Measurements from ENCODE around the gene FLT3. TPM values are rescaled to one million over a fixed set of nuclear protein-coding genes. Genes with fewer than 3 reads are reported as not detected.
"Not testable (repeated sequence)": the region's sequence is repeated elsewhere in the genome, so short reads cannot be mapped to it uniquely, and the experiment has no call there.

The FLT3 gene
- polyA plus RNA-seq, 3 donors, result 0.21 to 0.37 (median 0.22) TPM

DNA sequence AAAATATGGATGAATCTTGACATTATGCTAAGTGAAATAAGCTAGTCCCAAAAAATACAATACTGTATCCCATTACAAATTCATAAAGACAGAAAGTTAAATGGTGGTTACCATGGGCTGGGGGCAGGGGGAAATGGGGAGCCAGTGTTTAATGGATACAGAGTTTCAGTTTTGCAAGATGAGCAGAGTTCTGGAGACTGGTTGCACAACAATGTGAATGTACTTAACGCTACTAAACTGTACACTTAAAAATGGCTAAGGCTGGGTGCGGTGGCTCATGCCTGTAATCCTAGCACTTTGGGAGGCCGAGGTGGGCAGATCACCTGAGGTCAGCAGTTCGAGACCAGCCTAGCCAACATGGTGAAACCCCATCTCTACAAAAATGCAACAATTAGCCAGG lies 1.5 kb upstream of the FLT3 start:
- DNase-seq, result not testable (repeated sequence)

GRCh38 chr13:28099396-28100149 lies 803 bp downstream of the FLT3 start:
- no peak for DNase-seq

GRCh38 chr13:28097503-28097902 lies 2.9 kb downstream of the FLT3 start:
- DNase-seq, result no peak

- no peak for DNase-seq
These were observed 6.1 kb downstream of the FLT3 start for GRCh38 chr13:28094306-28094705.

DNA sequence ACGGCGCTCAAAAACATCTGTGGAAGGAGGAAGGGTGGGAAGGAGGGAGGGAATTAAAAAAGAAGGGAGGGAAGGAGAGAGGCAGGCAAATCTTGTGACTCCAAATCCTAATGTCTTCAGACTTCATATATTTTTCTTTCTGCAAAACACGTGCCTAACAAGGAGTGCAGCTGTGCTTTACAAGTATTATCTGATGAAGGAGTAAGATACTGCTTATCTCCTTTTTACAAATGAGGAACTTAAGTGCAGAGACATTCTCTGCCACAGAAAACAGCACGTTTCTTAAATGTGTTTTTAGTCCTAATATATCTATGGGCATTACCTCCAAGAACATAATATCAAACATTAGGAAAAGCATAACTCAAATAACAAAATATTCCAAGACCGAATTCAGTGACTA lies 6.5 kb downstream of the FLT3 start:
- no peak for DNase-seq

DNA sequence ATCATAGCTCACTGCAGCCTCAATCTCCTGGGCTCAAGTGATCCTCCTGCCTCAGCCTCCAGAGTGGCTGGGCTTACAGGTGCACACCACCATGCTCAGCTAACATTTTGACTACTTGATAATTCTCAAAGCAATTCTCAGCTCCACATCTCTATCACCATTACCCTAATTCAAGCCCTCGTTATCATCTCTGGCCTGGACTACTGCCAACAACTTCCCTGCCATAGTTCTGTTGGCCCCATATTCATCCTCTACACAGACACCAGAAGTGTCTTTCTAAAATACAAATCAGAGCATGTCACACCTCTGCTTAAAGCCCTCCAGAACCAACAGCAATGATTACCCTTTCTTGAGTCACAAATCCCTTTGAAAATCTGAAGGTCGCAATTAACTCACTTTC lies 7.9 kb downstream of the FLT3 start:
- no peak for DNase-seq

- no peak for DNase-seq
These were observed 11.3 kb downstream of the FLT3 start for GRCh38 chr13:28089065-28089464.

DNA sequence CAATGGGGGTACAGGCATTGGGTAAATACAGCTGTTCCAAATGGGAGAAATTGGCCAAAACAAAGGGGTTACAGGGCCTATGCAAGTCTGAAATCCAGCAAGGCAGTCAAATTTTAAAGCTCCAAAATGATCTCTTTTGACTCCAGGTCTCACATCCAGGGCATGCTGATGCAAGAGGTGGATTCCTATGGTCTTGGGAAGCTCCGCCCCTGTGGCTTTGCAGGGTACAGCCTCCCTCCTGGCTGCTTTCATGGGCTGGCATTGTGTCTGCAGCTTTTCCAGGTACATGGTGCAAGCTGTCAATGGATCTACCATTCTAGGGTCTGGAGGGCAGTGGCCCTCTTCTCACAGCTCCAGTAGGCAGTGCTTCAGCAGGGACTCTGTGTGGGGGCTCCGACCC lies 22.6 kb downstream of the FLT3 start:
- not testable (repeated sequence) for DNase-seq

GRCh38 chr13:28077231-28077630 lies 23.1 kb downstream of the FLT3 start:
- no peak for DNase-seq

- DNase-seq, result no peak
These were observed 29.0 kb downstream of the FLT3 start for GRCh38 chr13:28071424-28071823.

GRCh38 chr13:28067491-28067890 lies 32.9 kb downstream of the FLT3 start:
- DNase-seq, result no peak

GRCh38 chr13:28058866-28059613 lies 41.3 kb downstream of the FLT3 start:
- DNase-seq, result no peak

DNA sequence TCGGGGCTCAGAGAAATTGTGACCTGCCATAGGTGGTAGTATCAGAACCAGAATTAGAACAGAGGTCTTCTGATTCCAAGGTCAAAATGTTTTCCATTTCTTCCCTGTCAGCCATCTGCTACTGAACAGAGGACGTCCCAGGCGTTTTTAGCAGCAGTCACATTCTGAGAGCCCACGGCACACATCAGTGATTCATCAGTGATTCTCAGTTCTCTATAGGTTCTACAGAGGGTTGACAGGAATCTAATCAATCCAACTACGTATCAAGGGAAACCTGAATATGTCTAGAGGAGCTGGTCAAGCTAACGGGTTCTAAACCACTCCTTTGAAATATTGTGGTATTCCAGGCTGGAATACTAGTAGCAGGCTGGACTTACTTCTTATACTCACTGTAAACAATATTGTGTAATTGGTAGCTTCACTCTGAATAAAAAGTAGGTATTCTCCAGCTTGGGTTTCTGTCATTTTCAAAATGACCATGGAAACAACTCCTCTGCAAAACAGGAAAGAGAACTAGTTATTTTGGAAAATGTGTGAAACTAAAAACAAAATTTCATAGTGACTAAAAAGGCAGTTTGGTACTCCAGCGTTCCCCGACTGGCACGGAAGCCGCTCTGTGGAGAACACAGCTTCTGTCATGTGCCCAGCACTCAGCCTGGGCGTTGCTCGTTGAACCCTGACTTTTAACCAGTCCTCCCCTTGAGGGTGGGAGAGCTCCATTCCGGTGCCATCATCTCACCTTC lies 43.2 kb downstream of the FLT3 start:
- no peak for DNase-seq

DNA sequence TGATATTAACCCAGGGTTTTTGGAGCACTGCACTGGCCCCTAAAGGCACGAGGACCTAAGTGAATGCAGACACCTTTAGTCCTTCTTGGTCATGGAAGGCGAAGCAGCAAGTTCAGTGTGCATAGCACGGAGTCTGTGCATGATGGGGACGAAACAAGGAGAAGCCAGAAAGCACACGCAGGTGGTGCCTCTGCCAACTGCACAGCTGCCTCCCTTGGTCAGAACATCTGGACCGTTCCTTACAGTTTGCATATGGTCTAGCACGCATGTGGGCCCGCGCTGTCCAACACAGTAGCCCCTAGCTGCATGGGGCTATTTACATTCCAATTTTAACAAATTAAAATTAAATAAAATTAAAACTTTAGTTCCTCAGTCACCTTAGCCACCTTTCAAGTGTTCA lies 44.0 kb downstream of the FLT3 start:
- DNase-seq, result no peak

DNA sequence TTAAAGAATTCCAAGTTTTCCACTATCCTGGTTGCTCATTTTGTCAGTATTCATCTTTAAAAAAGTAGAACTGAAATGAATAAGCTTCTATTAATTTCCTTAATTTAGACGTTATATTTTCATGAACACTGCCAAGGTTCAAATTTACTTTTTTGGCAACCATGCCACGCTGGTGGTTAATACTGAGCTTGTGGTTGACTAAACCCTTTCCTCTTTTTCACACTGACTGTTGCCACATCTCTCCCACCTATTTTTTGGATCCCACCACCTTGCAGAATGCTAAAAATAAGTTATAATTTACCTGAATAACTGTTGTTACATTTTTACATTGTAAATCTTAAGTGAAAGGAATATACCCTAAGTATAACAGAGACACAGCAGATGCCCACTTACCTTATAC lies 45.0 kb downstream of the FLT3 start:
- no peak for DNase-seq

DNA sequence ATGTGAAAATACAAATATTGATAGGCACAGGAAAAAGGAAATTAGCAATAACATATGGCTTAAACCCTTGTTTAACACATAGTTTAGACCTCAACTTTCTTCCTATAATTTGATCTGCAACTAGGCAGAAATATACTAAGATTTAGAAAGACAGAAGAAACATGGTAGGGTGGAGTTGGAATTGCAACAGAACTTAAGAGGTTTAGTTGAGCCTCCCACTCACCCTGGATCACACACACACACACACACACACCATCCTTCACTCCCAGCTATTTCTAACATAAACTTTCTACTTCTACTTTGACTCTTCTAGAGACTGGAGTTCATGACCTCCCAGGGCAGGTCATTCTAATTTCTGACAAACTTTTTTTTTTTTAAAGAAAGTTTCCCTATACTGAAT lies 47.4 kb downstream of the FLT3 start:
- DNase-seq, result no peak

- no peak for DNase-seq
These were observed 50.2 kb downstream of the FLT3 start for GRCh38 chr13:28049880-28050875.

- no peak for DNase-seq
These were observed 51.2 kb downstream of the FLT3 start for GRCh38 chr13:28049215-28049614.

- no peak for DNase-seq
These were observed 51.6 kb downstream of the FLT3 start for GRCh38 chr13:28048768-28049167.

DNA sequence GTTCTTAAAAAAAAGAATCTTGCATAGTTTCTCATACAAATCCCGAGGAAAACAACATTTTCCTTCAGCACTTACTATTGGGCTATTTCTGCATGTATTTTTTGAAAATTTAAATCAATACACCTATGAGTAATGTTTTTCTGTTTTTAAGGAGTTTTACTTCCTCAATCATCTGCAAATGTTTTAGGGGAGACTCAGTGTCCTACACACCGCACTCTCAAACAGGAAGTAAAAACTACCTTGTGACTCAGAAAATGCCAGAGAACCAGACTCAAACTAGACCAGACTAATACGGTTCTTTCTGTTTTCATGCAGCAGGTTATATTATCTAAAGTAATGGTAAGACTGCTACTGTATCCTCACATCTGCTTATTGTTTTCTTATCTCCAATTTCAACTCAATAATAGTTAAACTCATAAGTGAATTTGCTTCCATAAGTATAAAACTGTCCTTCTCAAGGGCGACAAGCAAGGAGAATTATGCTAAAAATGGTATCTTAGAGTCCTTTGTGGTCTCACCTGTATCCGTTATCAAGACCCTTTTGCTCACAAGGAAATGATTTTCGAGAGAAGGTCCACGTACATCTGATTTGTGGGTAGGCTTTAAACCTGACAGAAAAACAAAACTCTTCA lies 52.5 kb downstream of the FLT3 start:
- DNase-seq, result no peak

- no peak for DNase-seq
These were observed 53.4 kb downstream of the FLT3 start for GRCh38 chr13:28046981-28047380.
